HT1080 (cell line): ENCODE results near the gene TRPM2. TPM values are rescaled to one million over a fixed set of nuclear protein-coding genes. Genes with fewer than 3 reads are reported as not detected.
"Not testable (repeated sequence)": the region's sequence is repeated elsewhere in the genome, so short reads cannot be mapped to it uniquely, and the experiment has no call there.

Experiments used
- DNase-seq: peaks from one replicate; pipeline ENCODE4 v3.0.0-alpha.2; 2015; ENCODE audit warnings: low read depth
- total RNA-seq: library from RNA; depleted of rRNA; stranded (reverse); fragments of >200 nt; shearing (Covaris generic); gene quantifications from 2 replicates; pipeline ENCODE4 v1.2.3, GENCODE V29; 2014

TRPM2 gene
- total RNA-seq, 1 experiment from 2014 or later, result 1.4 TPM

- DNase-seq, result no peak
Observed at GRCh38 chr21:44394733-44395132, 41.3 kb downstream of the TRPM2 start.

DNA sequence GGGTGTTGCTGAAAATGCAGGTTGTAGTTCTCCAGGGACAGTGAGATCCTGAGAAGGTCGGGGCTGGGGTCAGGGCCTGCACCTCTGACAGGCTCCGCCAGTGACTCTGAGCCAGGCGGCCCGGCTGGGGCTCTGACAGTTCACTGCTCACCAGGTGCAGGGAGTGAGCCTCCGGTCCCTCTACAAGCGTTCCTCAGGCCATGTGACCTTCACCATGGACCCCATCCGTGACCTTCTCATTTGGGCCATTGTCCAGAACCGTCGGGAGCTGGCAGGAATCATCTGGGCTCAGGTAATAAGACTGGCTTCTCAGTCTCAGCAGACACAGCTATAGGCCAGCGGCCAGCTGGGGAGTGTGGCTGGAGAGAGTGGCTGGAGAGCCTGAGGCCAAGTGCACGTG is 41.8 kb downstream of the TRPM2 start:
- DNase-seq, result no peak

- DNase-seq, result not testable (repeated sequence)
Observed at GRCh38 chr21:44396803-44397202, 43.4 kb downstream of the TRPM2 start.

- DNase-seq, result no peak
Observed at GRCh38 chr21:44397431-44398031, 44.1 kb downstream of the TRPM2 start.

DNA sequence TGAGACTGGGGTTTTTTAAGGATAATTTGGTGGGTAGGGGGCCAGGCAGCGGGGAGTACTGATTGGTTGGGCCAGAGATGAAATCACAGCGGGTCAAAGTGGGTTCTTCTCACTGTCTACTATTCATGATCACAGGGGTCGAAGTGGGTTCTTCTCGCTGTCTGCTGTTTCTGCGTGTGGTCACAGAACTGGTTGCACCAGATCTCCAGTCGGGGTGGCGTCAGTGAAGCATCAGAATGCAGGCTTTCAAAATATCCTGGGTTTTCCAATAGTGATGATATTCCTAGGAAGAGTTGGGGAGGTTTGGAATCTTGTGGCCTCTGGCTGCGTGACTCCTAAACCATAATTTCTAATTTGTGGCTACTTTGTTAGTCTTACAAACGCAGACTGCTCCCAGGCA is 45.1 kb downstream of the TRPM2 start:
- DNase-seq, result no peak

- no peak for DNase-seq
Observed at GRCh38 chr21:44399151-44399954, 45.9 kb downstream of the TRPM2 start.

DNA sequence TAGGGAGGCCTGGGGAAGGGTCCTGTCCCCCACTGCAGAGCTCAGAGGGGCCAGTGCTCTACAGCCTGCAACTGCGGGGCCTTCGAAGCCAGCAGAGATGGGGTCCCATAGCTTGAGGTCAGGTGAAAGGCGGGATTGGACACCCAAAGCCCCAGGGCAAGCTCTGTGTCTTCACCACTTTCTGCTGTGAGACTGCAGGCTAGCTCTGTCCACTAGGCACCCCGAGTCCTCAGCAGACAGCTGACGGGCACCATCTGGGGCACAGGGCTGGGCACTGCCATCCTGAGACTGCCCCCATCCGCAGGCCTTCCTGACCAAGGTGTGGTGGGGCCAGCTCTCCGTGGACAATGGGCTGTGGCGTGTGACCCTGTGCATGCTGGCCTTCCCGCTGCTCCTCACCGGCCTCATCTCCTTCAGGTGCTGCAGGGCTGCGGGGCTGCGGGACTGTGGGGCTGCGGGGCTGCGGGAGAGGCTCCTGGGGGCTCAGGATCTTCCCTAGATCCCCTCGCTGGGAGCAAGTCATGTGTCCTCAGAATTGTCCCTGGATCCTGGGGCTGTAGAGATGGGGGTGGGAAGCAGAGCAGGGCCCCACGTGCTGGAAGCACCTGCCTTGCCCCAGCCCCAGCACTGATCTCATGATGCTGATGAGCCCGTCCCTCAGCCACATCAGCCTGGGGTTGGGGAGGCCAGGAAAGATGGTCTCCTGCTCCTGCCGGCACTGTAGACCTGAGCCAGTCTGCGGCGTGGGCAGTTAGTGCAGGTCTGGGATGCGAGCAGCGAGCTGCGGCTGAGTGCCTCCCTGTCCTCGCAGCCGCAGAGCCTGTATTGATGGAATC is 46.8 kb downstream of the TRPM2 start:
- DNase-seq, result no peak

DNA sequence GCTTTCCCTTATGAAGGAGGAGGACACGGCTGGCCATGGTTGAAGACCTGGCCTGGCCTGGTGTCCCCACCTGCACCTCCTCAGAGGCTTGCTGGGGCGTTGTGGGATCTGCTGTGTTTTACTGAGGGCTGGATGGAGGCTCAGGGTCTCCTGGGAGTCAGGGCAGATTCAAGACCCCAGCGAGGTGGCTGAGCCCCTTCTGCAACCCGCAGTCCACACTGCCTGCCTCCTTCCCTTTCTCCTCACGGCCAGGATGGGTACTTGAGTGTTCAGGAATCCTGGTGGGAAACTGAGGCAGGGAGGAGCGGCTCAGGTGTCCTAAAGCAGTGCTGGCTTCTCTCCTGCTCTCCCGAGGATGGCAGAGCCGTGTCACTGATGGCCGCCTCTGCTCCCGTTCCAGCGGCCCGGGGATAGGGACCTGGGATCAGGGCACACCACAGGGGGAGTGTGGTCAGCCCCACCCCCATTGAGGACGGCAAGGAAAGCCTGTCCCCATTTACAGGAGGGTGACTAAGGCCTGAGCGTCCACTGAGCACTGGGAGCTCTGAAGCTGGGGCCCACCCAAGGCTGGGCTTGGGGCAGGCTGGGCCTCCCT is 47.5 kb downstream of the TRPM2 start:
- DNase-seq, result no peak

DNA sequence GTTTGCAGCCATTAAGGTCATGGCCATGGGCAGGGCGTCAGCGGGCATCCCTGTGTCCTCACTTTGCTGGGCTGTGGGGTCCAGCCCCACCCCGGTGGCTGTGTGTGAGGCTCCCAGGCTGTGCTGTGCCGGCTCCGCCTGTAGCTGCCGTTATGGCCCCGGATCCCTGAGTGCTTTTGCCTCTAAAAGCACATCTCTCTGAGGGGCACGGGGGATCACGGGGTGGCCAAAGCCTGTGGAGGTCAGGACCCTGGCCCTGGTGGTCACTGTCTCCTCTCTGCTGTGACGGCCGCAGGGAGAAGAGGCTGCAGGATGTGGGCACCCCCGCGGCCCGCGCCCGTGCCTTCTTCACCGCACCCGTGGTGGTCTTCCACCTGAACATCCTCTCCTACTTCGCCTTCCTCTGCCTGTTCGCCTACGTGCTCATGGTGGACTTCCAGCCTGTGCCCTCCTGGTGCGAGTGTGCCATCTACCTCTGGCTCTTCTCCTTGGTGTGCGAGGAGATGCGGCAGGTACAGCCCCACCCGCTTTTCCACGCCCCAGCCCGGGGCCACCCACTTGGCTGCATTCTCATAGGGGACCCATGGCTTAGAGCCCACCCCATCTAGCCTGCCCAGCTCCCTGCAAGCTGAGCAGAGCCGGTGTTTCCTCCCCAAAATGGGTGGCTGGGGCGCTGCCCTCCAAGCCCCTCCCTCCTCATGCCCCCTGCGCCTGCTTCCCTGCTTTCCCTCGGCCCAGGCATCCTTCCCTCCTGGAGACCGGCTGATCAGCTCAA is 48.2 kb downstream of the TRPM2 start:
- DNase-seq, result no peak

DNA sequence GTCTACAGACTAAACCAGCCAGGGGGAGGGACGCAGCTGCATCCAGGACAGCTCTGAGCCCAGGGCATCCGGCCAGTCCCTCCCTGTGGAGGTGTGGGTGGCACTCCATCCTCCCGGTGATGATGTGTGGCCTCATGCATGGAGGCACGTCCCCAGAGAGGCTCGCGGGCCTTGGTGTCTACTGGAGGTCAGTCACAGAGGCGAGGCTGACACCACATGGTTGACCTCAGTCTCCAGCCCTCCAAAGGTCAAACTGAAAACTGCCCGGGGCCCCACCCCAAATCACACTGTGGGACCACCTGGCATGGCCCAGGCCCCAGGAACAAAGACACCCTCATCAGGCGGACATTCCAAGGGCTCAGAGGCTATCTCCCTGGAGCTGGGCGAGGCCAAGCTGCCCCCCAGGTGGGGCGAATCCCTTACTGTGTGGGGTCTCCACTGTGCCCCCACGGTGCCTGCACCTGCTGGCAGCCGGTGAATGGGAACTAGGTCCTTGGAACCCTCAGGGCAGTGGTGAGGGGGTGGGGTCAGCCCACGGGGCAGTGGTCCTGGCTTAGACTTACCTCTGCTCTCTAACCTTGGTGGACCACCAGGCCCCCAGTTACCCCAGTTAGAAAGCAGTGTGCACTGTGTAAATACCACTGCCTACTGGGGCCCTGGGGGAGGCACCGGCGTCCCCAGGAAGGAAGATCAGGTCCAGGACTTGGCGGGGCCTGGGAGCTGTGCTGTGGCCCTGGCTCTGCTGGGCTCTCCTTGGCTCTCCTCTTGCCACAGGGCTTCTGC is 49.1 kb downstream of the TRPM2 start:
- no peak for DNase-seq

DNA sequence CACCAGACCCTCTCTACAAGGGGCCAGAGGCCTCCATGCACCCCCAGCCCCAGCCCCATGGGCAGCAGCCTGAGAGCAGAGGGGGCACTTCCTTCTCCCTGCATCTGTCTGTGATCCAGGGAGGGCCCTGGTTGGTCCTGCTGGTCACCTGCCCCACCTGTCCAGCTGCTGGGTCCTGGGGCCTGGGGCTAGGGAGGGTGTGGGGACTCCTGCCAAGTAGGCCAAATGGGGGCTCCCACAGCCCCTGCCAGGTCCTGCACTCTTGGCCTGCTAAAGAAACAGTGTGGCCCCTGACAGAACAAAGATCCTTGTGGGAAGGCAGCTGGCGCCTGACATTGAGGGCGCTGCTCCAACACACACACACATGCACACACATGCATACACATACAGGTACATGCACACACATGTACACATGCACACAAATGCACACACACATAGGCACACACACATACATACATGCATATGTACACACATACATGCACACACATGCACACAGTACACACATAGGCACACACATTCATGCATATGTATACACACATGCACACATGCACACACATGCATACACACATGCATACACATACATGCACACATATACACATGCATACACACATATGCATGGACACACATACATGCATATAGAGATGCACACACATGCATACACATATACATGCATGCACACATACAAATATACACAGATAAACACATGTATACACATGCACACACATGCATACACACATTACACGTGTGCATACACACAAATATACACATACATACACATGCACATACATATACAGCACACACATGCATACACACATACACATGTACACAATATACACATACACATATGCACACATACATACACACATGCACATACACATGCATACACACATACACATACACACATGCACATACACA is 49.9 kb downstream of the TRPM2 start:
- no peak for DNase-seq

DNA sequence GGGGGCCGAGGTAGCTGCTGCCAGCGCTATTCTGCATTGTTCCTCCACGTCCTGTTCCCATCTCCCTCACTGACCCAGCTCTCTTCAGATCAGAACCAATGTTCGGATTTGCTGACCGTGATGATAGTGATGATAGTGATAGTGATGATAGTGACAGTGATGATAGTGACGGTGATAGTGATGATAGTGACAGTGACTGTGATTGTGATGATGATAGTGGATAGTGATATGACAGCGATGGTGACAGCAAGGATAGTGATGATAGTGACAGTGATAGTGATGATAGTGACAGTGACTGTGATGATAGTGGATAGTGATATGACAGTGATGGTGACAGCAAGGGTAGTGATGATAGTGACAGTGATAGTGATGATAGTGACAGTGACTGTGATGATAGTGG is 51.1 kb downstream of the TRPM2 start:
- not testable (repeated sequence) for DNase-seq

- no peak for DNase-seq
Observed at GRCh38 chr21:44405091-44405947, 51.9 kb downstream of the TRPM2 start.

DNA sequence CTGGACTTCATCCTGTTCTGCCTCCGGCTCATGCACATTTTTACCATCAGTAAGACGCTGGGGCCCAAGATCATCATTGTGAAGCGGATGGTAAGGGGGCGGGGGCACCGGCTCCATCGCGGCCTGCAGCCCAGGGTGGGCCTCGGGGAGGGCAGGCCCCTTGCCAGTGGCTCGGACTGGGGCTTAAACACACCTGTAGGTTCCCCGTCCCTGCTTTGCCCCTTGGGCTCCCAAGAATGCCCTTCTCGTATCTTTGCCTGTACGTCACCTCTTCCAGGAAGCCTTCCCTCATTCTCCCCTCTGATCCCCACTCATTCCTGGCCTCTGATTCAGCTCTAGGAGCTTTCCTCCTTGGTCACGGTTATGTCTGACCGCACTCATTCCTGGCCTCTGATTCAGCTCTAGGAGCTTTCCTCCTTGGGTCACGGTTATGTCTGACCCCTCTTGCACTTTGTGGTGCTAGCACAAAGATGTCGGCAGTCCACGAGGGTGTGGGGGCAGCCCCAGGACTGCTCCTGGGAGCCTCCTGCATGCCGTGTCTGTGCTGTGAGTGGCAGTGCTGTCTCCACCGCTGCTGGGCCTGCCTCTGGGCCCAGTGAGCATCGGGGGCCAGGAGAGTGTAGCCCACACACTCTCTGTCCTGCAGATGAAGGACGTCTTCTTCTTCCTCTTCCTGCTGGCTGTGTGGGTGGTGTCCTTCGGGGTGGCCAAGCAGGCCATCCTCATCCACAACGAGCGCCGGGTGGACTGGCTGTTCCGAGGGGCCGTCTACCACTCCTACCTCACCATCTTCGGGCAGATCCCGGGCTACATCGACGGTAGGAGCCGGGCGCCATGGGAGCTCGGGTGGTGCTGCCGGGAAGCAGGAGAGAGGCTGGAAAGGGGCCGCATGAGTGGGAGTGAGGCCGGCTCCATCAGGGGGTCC is 52.8 kb downstream of the TRPM2 start:
- DNase-seq, result peak; percentile 54

GRCh38 chr21:44406953-44407352 is 53.5 kb downstream of the TRPM2 start:
- no peak for DNase-seq

- no peak for DNase-seq
Observed at GRCh38 chr21:44407493-44407892, 54.1 kb downstream of the TRPM2 start.

DNA sequence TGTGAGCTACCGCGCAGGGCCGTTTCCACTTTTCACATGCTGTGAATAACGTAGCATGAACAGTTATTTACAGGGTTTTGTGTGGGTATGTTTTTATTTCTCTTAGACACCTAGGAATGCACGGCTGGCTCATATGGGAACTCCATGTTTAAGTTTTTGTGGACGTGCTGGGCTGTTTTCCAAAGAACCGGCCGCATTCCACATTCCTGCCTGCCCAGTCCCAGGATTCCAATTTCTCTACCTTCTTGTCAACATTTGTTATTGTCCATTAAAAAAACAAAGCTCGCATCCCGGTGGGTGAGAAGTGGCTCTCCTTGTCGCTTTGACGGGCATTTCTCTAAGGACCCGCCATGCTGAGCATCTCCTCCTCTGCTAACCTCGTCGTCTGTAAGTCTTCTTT is 54.8 kb downstream of the TRPM2 start:
- no peak for DNase-seq
